PC-9 (cell line): ENCODE measurements around the gene ADAMTSL1.

Source experiments
- CTCF ChIP-seq: fragments of 200-600 bp; sonication (generic); conservative IDR thresholded peaks from 2 replicates; pipeline ENCODE4 v1.6.1; 2017; ENCODE audit warnings: mixed run types, antibody characterized with exemption, mild to moderate bottlenecking, moderate library complexity
- EZH2 ChIP-seq: fragments of 200-600 bp; sonication (generic); IDR thresholded peaks from 2 replicates; pipeline ENCODE4 v1.8.0; 2017; ENCODE audit warnings: antibody characterized with exemption, low read depth

GRCh38 chr9:18622186-18622836 lies 148.4 kb downstream of the ADAMTSL1 start:
- no peak for TF ChIP-seq CTCF
- TF ChIP-seq EZH2: no peak
